ENCODE data around the gene ECHDC3. TPM values are rescaled to one million over a fixed set of nuclear protein-coding genes. Genes with fewer than 3 reads are reported as not detected.

ECHDC3 gene
- total and polyA plus RNA-seq, 2 of the 4 experiments (the other 2 are of a cell fraction): 4.3 to 5.0 TPM

GRCh38 chr10:11716686-11717085 is 25.5 kb upstream of the ECHDC3 start:
- no peak overlapping the region for H2BK20ac ChIP-seq (ENCODE audit: low read depth, low read length)
- in situ Hi-C loops (cut with MboI; ENCODE audit: low sequenced_read_pairs) (no loop called here), intact Hi-C loops (cut with micrococcal nuclease) (no loop called here), dilution Hi-C loops (cut with HindIII; ENCODE audit: low sequenced_read_pairs, unreplicated experiment) (no loop called here)
- no peaks in the 10 kb centered on the region for H3K36me3 ChIP-seq (ENCODE audit: control insufficient read depth, insufficient read depth, low read length)
- 92% methylated on average over 2 of the region's 4 CpGs; no CpG with 5 or more reads in 1 of the 2 experiments for WGBS, 2 experiments (ENCODE audit: extremely low coverage in 2 of 2, insufficient read length in 1 of 2)
- peaks cover 5% of the 10 kb centered on the region; the same call in 1 of the 2 replicates for H3K27me3 ChIP-seq (ENCODE audit: control insufficient read depth, insufficient read depth, low read length)
- no peak overlapping the region for H3K4ac ChIP-seq (ENCODE audit: low read depth, low read length)
- ATAC-seq (ENCODE audit: low read depth): no peak
- H3K4me2 ChIP-seq (ENCODE audit: low read depth, low read length): no peak overlapping the region
- no peaks in the 10 kb centered on the region for H3K9me1 ChIP-seq (ENCODE audit: insufficient read depth, low read length)
- no peak overlapping the region for H3K9ac ChIP-seq (ENCODE audit: low read depth, low read length)
- no peak overlapping the region for H3K18ac ChIP-seq (ENCODE audit: low read depth, low read length)
- no peak overlapping the region for H3K14ac ChIP-seq (replicated peaks; ENCODE audit: low read depth, low read length)
- H3K27ac ChIP-seq (ENCODE audit: insufficient read depth, low read length): no peak overlapping the region
- H4K8ac ChIP-seq (ENCODE audit: low read depth in 2 of 2, low read length in 2 of 2): no peak overlapping the region
- H2BK120ac ChIP-seq (ENCODE audit: low read depth, low read length): no peak overlapping the region
- H3K4me1 ChIP-seq (ENCODE audit: control insufficient read depth, insufficient read depth, low read length): 0 out of 2 replicates have a peak, but pooled peaks cover 2% of the 10 kb centered on the region
- no peak overlapping the region for H3K4me3 ChIP-seq (ENCODE audit: insufficient read depth, low read depth, low read length)
- H3K23ac ChIP-seq (ENCODE audit: low read depth, low read length): no peak overlapping the region
- H4K91ac ChIP-seq (ENCODE audit: insufficient read depth, low read depth, low read length): no peak overlapping the region
- no peak overlapping the region for H2AK5ac ChIP-seq (ENCODE audit: low read depth, low read length)
- H4K5ac ChIP-seq (ENCODE audit: low read depth, low read length): no peak overlapping the region
- H2BK5ac ChIP-seq (ENCODE audit: low read depth, low read length, poor library complexity, severe bottlenecking): no peak overlapping the region
- CTCF ChIA-PET: no interaction called here
- BruUV-seq (replicated peaks): no TSS peak
- DNase-seq: no peak
- no peak overlapping the region for H3K56ac ChIP-seq (ENCODE audit: extremely low read depth, insufficient read depth, low read length)
- H4K20me1 ChIP-seq (ENCODE audit: insufficient read depth, low read length): no peaks in the 10 kb centered on the region
- H2BK15ac ChIP-seq (ENCODE audit: low read depth, low read length): no peak overlapping the region
- TF ChIP-seq USF2 (IDR thresholded peaks at IDR 0.05; ENCODE audit: low read depth, low read length) (no peak), SMC3 (IDR thresholded peaks at IDR 0.05; ENCODE audit: low read depth, low read length) (no peak), FOS (IDR thresholded peaks at IDR 0.05; ENCODE audit: low read depth, low read length) (no peak), RCOR1 (IDR thresholded peaks at IDR 0.05; ENCODE audit: insufficient replicate concordance, low read length) (no peak), MXI1 (IDR thresholded peaks at IDR 0.05; ENCODE audit: borderline replicate concordance, low read depth, low read length) (no peak), NFE2L2 (IDR thresholded peaks at IDR 0.05; ENCODE audit: low read depth, low read length) (no peak), RAD21 (IDR thresholded peaks at IDR 0.05; ENCODE audit: low read length) (no peak), CEBPB (IDR thresholded peaks at IDR 0.05; ENCODE audit: low read depth, low read length) (no peak), CHD1 (IDR thresholded peaks at IDR 0.05; ENCODE audit: low read depth, low read length) (no peak), RFX5 (IDR thresholded peaks at IDR 0.05; ENCODE audit: low read depth, low read length) (no peak), CTCF (conservative IDR thresholded peaks at IDR 0.05; ENCODE audit: low read depth, low read length) (no peak), ELK1 (IDR thresholded peaks at IDR 0.05; ENCODE audit: borderline replicate concordance, low read depth, low read length) (no peak), MAZ (IDR thresholded peaks at IDR 0.05; ENCODE audit: borderline replicate concordance, low read depth, low read length) (no peak), POLR2A (IDR thresholded peaks at IDR 0.05; ENCODE audit: low read depth, low read length) (no peak), MAFK (IDR thresholded peaks at IDR 0.05; ENCODE audit: low read depth, low read length) (no peak), BHLHE40 (IDR thresholded peaks at IDR 0.05; ENCODE audit: low read depth, low read length) (no peak)
- H3K9me3 ChIP-seq (ENCODE audit: control insufficient read depth, insufficient read depth, low read length): peaks cover 3% of the 10 kb centered on the region; the same call in 1 of the 2 replicates
- no peak overlapping the region for H2AK9ac ChIP-seq (replicated peaks; ENCODE audit: low read depth, low read length, poor library complexity)
- H3K79me1 ChIP-seq (ENCODE audit: low read depth in 1 of 2, low read length in 2 of 2): no peaks in the 10 kb centered on the region
- POLR2A ChIA-PET (ENCODE audit: unreplicated experiment): no interaction called here
- H2AFZ ChIP-seq (replicated peaks; ENCODE audit: low read length, poor library complexity): no peak overlapping the region

Data from IMR-90 (cell line).